NCI-H446 treated with DMSO at 0.1 percent for 48 hours (cell line): ENCODE data around the gene IYD.

Experiments used
- DNase-seq: peaks from one replicate; lab custom pipeline; 2025; lab: John Stamatoyannopoulos, UW

The IYD gene

GRCh38 chr6:150368762-150369161, at the start of gene IYD:
IYD (plus strand) TSS chr6:150369012; CDS start chr6:150369032, 20 bp downstream.
- DNase-seq: no peak

- DNase-seq: no peak
Measured at GRCh38 chr6:150319924-150320323, 48.9 kb upstream of the IYD start.

- no peak for DNase-seq
Measured at GRCh38 chr6:150320442-150320841, 48.4 kb upstream of the IYD start.

GRCh38 chr6:150322466-150322871, 46.3 kb upstream of the IYD start:
- no peak for DNase-seq

- no peak for DNase-seq
Measured at GRCh38 chr6:150323205-150323604, 45.6 kb upstream of the IYD start.

GRCh38 chr6:150324044-150324443, 44.8 kb upstream of the IYD start:
- no peak for DNase-seq

GRCh38 chr6:150325066-150325772, 43.6 kb upstream of the IYD start:
- no peak for DNase-seq

GRCh38 chr6:150327117-150327774, 41.6 kb upstream of the IYD start:
- no peak for DNase-seq

GRCh38 chr6:150328744-150329405, 39.9 kb upstream of the IYD start:
- DNase-seq: no peak

- DNase-seq: no peak
Measured at GRCh38 chr6:150331344-150331743, 37.5 kb upstream of the IYD start.

GRCh38 chr6:150332939-150333584, 35.8 kb upstream of the IYD start:
- DNase-seq: no peak

GRCh38 chr6:150333585-150333941, 35.2 kb upstream of the IYD start:
- no peak for DNase-seq

- no peak for DNase-seq
Measured at GRCh38 chr6:150334790-150335783, 33.7 kb upstream of the IYD start.

GRCh38 chr6:150336299-150336698, 32.5 kb upstream of the IYD start:
- DNase-seq: no peak

- no peak for DNase-seq
Measured at GRCh38 chr6:150336708-150337107, 32.1 kb upstream of the IYD start.

GRCh38 chr6:150342126-150342525, 26.7 kb upstream of the IYD start:
- DNase-seq: no peak

GRCh38 chr6:150343434-150343833, 25.4 kb upstream of the IYD start:
- DNase-seq: no peak

- no peak for DNase-seq
Measured at GRCh38 chr6:150345781-150346180, 23.0 kb upstream of the IYD start.

- no peak for DNase-seq
Measured at GRCh38 chr6:150346346-150346745, 22.5 kb upstream of the IYD start.

- DNase-seq: no peak
Measured at GRCh38 chr6:150347845-150348244, 21.0 kb upstream of the IYD start.

GRCh38 chr6:150349546-150349945, 19.3 kb upstream of the IYD start:
- DNase-seq: no peak
